HCT116 (cell line): Measurements from ENCODE around the gene IL36B.

ENCODE experiments used
- CEBPB ChIP-seq: IDR thresholded peaks from 2 replicates; pipeline ENCODE4 v1.6.1; 2012; ENCODE audit warnings: low read depth
- CTCF ChIP-seq, 3 experiments: fragments of 200-600 bp in 1 of 3; sonication (generic) in 1 of 3; IDR thresholded peaks in 2 of 3; conservative IDR thresholded peaks in 1 of 3; 2 replicates each; pipeline ENCODE4 v1.5.1; 2012 to 2017; ENCODE audit warnings: low read depth in 2 of 3, low read length in 2 of 3, antibody characterized with exemption in 1 of 3, borderline replicate concordance in 1 of 3, control low read depth in 1 of 3, mild to moderate bottlenecking in 1 of 3, mixed read lengths in 1 of 3, mixed run types in 1 of 3, moderate library complexity in 1 of 3; ENCODE audit not compliant: insufficient read depth in 1 of 3
- EZH2phosphoT487 ChIP-seq: fragments of 200-600 bp; IDR thresholded peaks from 2 replicates; pipeline ENCODE4 v1.6.1; 2018; ENCODE audit warnings: antibody characterized with exemption, borderline replicate concordance
- POLR2AphosphoS5 ChIP-seq: IDR thresholded peaks from 2 replicates; pipeline ENCODE4 v1.6.1; 2011; ENCODE audit warnings: mild to moderate bottlenecking, low read depth, low read length, moderate library complexity
- SRF ChIP-seq: IDR thresholded peaks from 2 replicates; pipeline ENCODE4 v1.6.1; 2012; ENCODE audit warnings: low read depth
- YY1 ChIP-seq: IDR thresholded peaks from 2 replicates; pipeline ENCODE4 v1.6.1; 2011; ENCODE audit warnings: low read length, low read depth, moderate library complexity, mild to moderate bottlenecking; ENCODE audit not compliant: insufficient replicate concordance; ENCODE audit errors: extremely low read depth
- ZNF274 ChIP-seq: fragments of 200-500 bp; sonication (Bioruptor generic); IDR thresholded peaks from 2 replicates; pipeline ENCODE4 v1.6.1; 2014; ENCODE audit warnings: mild to moderate bottlenecking, low read depth, low read length, inconsistent platforms
- TF ChIP-seq, protein P1 (sequence below): IDR thresholded peaks from 2 replicates; pipeline ENCODE4 v1.6.1; 2012; ENCODE audit warnings: low read depth
- TF ChIP-seq, protein P2 (sequence below): IDR thresholded peaks from 2 replicates; pipeline ENCODE4 v1.6.1; 2011; ENCODE audit warnings: mild to moderate bottlenecking, low read length, moderate library complexity; ENCODE audit not compliant: insufficient replicate concordance; ENCODE audit errors: extremely low read depth

DNA sequence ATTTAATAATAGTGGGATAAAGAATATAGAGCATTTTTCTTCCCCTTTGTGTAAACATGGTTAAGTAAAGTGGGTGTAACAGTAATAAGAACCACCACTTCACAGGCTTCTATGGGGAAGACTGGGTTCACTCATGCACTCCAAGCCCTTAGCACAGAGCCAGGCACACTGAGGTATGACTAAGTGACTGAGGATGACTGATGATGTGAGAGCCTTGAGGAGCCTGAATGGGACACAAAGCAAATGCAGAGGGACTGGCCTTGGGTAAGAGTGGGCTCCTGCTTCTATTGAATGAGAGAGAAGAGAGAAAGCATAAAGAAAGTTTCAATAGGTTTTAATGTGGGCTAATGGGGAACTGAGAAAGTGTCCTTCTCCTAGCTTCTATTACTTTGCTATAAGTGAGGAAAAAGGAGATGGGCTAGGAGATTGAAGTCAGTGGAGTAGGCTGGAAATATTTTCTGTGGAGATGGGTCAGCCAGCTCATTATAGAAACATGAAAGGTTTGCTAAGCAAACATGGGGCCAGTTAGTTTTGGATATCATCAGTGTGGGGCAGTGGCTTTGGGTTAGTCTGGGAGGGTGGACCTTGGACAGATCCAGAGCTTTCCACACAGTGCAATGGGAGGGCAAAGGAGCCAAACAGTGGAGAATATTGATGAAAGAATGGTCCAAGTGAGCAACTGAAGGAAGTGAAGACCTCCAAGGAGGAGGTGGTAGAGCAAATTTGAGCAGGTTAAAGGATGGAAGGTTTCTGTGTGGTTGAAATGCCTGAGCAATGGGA lies 35.7 kb upstream of the IL36B start:
- TF ChIP-seq CTCF (IDR thresholded peaks at IDR 0.05 in 2 of 3, conservative IDR thresholded peaks at IDR 0.05 in 1 of 3; ENCODE audit: borderline replicate concordance in 1 of 3, insufficient read depth in 1 of 3, low read depth in 2 of 3, low read length in 2 of 3) (no peak), EZH2phosphoT487 (no peak), ZNF274 (no peak), SRF (no peak), CEBPB (no peak), POLR2AphosphoS5 (no peak), YY1 (no peak)
- TF ChIP-seq, protein P1, sequence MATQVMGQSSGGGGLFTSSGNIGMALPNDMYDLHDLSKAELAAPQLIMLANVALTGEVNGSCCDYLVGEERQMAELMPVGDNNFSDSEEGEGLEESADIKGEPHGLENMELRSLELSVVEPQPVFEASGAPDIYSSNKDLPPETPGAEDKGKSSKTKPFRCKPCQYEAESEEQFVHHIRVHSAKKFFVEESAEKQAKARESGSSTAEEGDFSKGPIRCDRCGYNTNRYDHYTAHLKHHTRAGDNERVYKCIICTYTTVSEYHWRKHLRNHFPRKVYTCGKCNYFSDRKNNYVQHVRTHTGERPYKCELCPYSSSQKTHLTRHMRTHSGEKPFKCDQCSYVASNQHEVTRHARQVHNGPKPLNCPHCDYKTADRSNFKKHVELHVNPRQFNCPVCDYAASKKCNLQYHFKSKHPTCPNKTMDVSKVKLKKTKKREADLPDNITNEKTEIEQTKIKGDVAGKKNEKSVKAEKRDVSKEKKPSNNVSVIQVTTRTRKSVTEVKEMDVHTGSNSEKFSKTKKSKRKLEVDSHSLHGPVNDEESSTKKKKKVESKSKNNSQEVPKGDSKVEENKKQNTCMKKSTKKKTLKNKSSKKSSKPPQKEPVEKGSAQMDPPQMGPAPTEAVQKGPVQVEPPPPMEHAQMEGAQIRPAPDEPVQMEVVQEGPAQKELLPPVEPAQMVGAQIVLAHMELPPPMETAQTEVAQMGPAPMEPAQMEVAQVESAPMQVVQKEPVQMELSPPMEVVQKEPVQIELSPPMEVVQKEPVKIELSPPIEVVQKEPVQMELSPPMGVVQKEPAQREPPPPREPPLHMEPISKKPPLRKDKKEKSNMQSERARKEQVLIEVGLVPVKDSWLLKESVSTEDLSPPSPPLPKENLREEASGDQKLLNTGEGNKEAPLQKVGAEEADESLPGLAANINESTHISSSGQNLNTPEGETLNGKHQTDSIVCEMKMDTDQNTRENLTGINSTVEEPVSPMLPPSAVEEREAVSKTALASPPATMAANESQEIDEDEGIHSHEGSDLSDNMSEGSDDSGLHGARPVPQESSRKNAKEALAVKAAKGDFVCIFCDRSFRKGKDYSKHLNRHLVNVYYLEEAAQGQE, result no peak
- TF ChIP-seq, protein P2, sequence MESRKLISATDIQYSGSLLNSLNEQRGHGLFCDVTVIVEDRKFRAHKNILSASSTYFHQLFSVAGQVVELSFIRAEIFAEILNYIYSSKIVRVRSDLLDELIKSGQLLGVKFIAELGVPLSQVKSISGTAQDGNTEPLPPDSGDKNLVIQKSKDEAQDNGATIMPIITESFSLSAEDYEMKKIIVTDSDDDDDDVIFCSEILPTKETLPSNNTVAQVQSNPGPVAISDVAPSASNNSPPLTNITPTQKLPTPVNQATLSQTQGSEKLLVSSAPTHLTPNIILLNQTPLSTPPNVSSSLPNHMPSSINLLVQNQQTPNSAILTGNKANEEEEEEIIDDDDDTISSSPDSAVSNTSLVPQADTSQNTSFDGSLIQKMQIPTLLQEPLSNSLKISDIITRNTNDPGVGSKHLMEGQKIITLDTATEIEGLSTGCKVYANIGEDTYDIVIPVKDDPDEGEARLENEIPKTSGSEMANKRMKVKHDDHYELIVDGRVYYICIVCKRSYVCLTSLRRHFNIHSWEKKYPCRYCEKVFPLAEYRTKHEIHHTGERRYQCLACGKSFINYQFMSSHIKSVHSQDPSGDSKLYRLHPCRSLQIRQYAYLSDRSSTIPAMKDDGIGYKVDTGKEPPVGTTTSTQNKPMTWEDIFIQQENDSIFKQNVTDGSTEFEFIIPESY, result no peak
